ENCODE results near the gene PPP1R13B.

The PPP1R13B gene

GRCh38 chr14:103688441-103688840, 158.9 kb downstream of the PPP1R13B start:
- no peak for DNase-seq (ENCODE audit: low read depth)
- Histone ChIP-seq H3K36me3 (ENCODE audit: control insufficient read depth, insufficient read depth, low read length, severe bottlenecking) (peaks cover 76% of the 10 kb centered on the region), H3K4me3 (ENCODE audit: low read length) (no peak overlapping the region), H3K27me3 (replicated peaks; ENCODE audit: control insufficient read depth, insufficient read depth, low read length) (no peaks in the 10 kb centered on the region), H3K9me3 (ENCODE audit: control insufficient read depth, low read length) (no peaks in the 10 kb centered on the region), H3K9ac (ENCODE audit: low read length) (peak overlapping the region; percentile 9), H3K4me1 (ENCODE audit: control insufficient read depth, insufficient read depth, low read length) (peaks cover 36% of the 10 kb centered on the region)

- peaks cover 76% of the 10 kb centered on the region for H3K36me3 ChIP-seq (ENCODE audit: control insufficient read depth, insufficient read depth, low read length, severe bottlenecking)
- H3K4me1 ChIP-seq (ENCODE audit: control insufficient read depth, insufficient read depth, low read length): peaks cover 36% of the 10 kb centered on the region
- no peak for DNase-seq (ENCODE audit: low read depth)
- H3K27me3 ChIP-seq (replicated peaks; ENCODE audit: control insufficient read depth, insufficient read depth, low read length): no peaks in the 10 kb centered on the region
- H3K4me3 ChIP-seq (ENCODE audit: low read length): no peak overlapping the region
- no peak overlapping the region for H3K9ac ChIP-seq (ENCODE audit: low read length)
- H3K9me3 ChIP-seq (ENCODE audit: control insufficient read depth, low read length): no peaks in the 10 kb centered on the region
Measured at GRCh38 chr14:103687712-103688111, 159.7 kb downstream of the PPP1R13B start.

GRCh38 chr14:103686831-103687485, 160.4 kb downstream of the PPP1R13B start:
- peaks cover 36% of the 10 kb centered on the region for H3K4me1 ChIP-seq (ENCODE audit: control insufficient read depth, insufficient read depth, low read length)

GRCh38 chr14:103685276-103686211, 161.8 kb downstream of the PPP1R13B start:
- Histone ChIP-seq H3K27me3 (replicated peaks; ENCODE audit: control insufficient read depth, insufficient read depth, low read length) (no peaks in the 10 kb centered on the region), H3K4me3 (ENCODE audit: low read length) (no peak overlapping the region), H3K9me3 (ENCODE audit: control insufficient read depth, low read length) (no peaks in the 10 kb centered on the region), H3K9ac (ENCODE audit: low read length) (no peak overlapping the region), H3K36me3 (ENCODE audit: control insufficient read depth, insufficient read depth, low read length, severe bottlenecking) (peaks cover 79% of the 10 kb centered on the region), H3K4me1 (ENCODE audit: control insufficient read depth, insufficient read depth, low read length) (peaks cover 36% of the 10 kb centered on the region)
- DNase-seq (ENCODE audit: low read depth): no peak

More at GRCh38 chr14:103686831-103687485, 160.4 kb downstream of the PPP1R13B start:
- Histone ChIP-seq H3K36me3 (ENCODE audit: control insufficient read depth, insufficient read depth, low read length, severe bottlenecking) (peaks cover 75% of the 10 kb centered on the region), H3K9ac (ENCODE audit: low read length) (no peak overlapping the region), H3K27me3 (replicated peaks; ENCODE audit: control insufficient read depth, insufficient read depth, low read length) (no peaks in the 10 kb centered on the region), H3K9me3 (ENCODE audit: control insufficient read depth, low read length) (no peaks in the 10 kb centered on the region), H3K4me3 (ENCODE audit: low read length) (no peak overlapping the region)
- DNase-seq (ENCODE audit: low read depth): no peak

- no peak for DNase-seq (ENCODE audit: low read depth)
Measured at GRCh38 chr14:103684871-103685270, 162.5 kb downstream of the PPP1R13B start.

GRCh38 chr14:103684471-103684870, 162.9 kb downstream of the PPP1R13B start:
- H3K4me1 ChIP-seq (ENCODE audit: control insufficient read depth, insufficient read depth, low read length): peaks cover 34% of the 10 kb centered on the region
- no peaks in the 10 kb centered on the region for H3K27me3 ChIP-seq (replicated peaks; ENCODE audit: control insufficient read depth, insufficient read depth, low read length)
- DNase-seq (ENCODE audit: low read depth): no peak
- no peak overlapping the region for H3K9ac ChIP-seq (ENCODE audit: low read length)
- H3K9me3 ChIP-seq (ENCODE audit: control insufficient read depth, low read length): no peaks in the 10 kb centered on the region
- H3K36me3 ChIP-seq (ENCODE audit: control insufficient read depth, insufficient read depth, low read length, severe bottlenecking): peaks cover 82% of the 10 kb centered on the region
- no peak overlapping the region for H3K4me3 ChIP-seq (ENCODE audit: low read length)

More at GRCh38 chr14:103684871-103685270, 162.5 kb downstream of the PPP1R13B start:
- Histone ChIP-seq H3K27me3 (replicated peaks; ENCODE audit: control insufficient read depth, insufficient read depth, low read length) (no peaks in the 10 kb centered on the region), H3K4me3 (ENCODE audit: low read length) (no peak overlapping the region), H3K36me3 (ENCODE audit: control insufficient read depth, insufficient read depth, low read length, severe bottlenecking) (peaks cover 79% of the 10 kb centered on the region), H3K9ac (ENCODE audit: low read length) (no peak overlapping the region), H3K9me3 (ENCODE audit: control insufficient read depth, low read length) (no peaks in the 10 kb centered on the region), H3K4me1 (ENCODE audit: control insufficient read depth, insufficient read depth, low read length) (peaks cover 34% of the 10 kb centered on the region)

All from adipocyte (in vitro differentiated cells).